Astrocyte (in vitro differentiated cells and primary cell): ENCODE data around the gene ABCC3.

Experiments
- EZH2 ChIP-seq: IDR thresholded peaks from 2 replicates; pipeline ENCODE4 v1.6.1; 2012; ENCODE audit warnings: mild to moderate bottlenecking, low read length, inconsistent platforms; ENCODE audit not compliant: insufficient read depth
- TF ChIP-seq, protein P1 (sequence below): IDR thresholded peaks from 2 replicates; pipeline ENCODE4 v1.5.1; 2011; ENCODE audit warnings: low read depth, mild to moderate bottlenecking, inconsistent platforms, low read length, moderate library complexity; ENCODE audit not compliant: insufficient read depth

GRCh38 chr17:50613007-50613992, 21.4 kb upstream of the ABCC3 start:
- TF ChIP-seq, protein P1, sequence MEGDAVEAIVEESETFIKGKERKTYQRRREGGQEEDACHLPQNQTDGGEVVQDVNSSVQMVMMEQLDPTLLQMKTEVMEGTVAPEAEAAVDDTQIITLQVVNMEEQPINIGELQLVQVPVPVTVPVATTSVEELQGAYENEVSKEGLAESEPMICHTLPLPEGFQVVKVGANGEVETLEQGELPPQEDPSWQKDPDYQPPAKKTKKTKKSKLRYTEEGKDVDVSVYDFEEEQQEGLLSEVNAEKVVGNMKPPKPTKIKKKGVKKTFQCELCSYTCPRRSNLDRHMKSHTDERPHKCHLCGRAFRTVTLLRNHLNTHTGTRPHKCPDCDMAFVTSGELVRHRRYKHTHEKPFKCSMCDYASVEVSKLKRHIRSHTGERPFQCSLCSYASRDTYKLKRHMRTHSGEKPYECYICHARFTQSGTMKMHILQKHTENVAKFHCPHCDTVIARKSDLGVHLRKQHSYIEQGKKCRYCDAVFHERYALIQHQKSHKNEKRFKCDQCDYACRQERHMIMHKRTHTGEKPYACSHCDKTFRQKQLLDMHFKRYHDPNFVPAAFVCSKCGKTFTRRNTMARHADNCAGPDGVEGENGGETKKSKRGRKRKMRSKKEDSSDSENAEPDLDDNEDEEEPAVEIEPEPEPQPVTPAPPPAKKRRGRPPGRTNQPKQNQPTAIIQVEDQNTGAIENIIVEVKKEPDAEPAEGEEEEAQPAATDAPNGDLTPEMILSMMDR = no peak
- no peak for TF ChIP-seq EZH2
